PC-3 (cell line): ENCODE measurements around the gene TSR2. TPM values are rescaled to one million over a fixed set of nuclear protein-coding genes. Genes with fewer than 3 reads are reported as not detected.

Experiments used
- ATAC-seq: fragments of 200-7000 bp; cut with Tn5 transposase; 2 replicates; pipeline ENCODE4 v1.9.1; 2020; ENCODE audit warnings: mild to moderate bottlenecking, moderate library complexity
- BruUV-seq: library from RNA; stranded (reverse); fragments of 400-500 nt; replicated peaks from 2 replicates; lab custom pipeline; 2021; lab: Mats Ljungman, UMichigan
- CTCF ChIA-PET: fragments of 300-600 bp; sonication (Branson Sonifier 250); formaldehyde crosslinking; loops from one replicate; lab custom pipeline; 2022; ENCODE audit warnings: antibody characterized with exemption; lab: Charles Lee
- POLR2A ChIA-PET: fragments of 300-600 bp; sonication (Branson Sonifier 250); formaldehyde crosslinking; loops from one replicate; lab custom pipeline; 2022; ENCODE audit warnings: antibody characterized with exemption; ENCODE audit not compliant: unreplicated experiment; lab: Charles Lee
- DNase-seq: peaks from one replicate; pipeline ENCODE4 v3.0.0-alpha.2; 2015
- H2AFZ ChIP-seq: fragments of 300-600 bp; sonication (generic); 2 replicates; pipeline ENCODE4 v1.6.0; 2016; ENCODE audit warnings: antibody characterized with exemption, low read length
- H3F3A ChIP-seq: fragments of 300-600 bp; sonication (generic); one replicate; pipeline ENCODE4 v1.6.0; 2017; ENCODE audit warnings: antibody characterized with exemption, low read length, control low read depth, mild to moderate bottlenecking; ENCODE audit not compliant: unreplicated experiment
- H3K27ac ChIP-seq: fragments of 300-600 bp; sonication (generic); 2 replicates; pipeline ENCODE4 v1.5.1; 2016; ENCODE audit warnings: mild to moderate bottlenecking, low read length
- H3K27me3 ChIP-seq: fragments of 300-600 bp; sonication (generic); 2 replicates; pipeline ENCODE4 v1.6.1; 2016; ENCODE audit warnings: low read length, mixed read lengths
- H3K36me3 ChIP-seq: fragments of 300-600 bp; sonication (generic); 2 replicates; pipeline ENCODE4 v1.6.1; 2016; ENCODE audit warnings: low read depth, mixed run types, low read length, mixed read lengths
- H3K4me1 ChIP-seq: fragments of 300-600 bp; sonication (generic); 2 replicates; pipeline ENCODE4 v1.5.1; 2016; ENCODE audit warnings: low read length; ENCODE audit not compliant: insufficient read depth
- H3K4me2 ChIP-seq: fragments of 300-600 bp; sonication (generic); 2 replicates; pipeline ENCODE4 v1.6.0; 2016; ENCODE audit warnings: low read length
- H3K4me3 ChIP-seq: fragments of 300-600 bp; sonication (generic); 2 replicates; pipeline ENCODE4 v1.5.1; 2016; ENCODE audit warnings: mild to moderate bottlenecking, low read length, mixed read lengths
- H3K79me2 ChIP-seq: fragments of 300-600 bp; sonication (generic); 2 replicates; pipeline ENCODE4 v1.6.1; 2017; ENCODE audit warnings: low read length, mixed read lengths
- H3K9ac ChIP-seq: fragments of 300-600 bp; sonication (generic); 2 replicates; pipeline ENCODE4 v1.6.0; 2016; ENCODE audit warnings: mild to moderate bottlenecking, low read length
- H3K9me2 ChIP-seq: fragments of 300-600 bp; sonication (generic); replicated peaks from 2 replicates; pipeline ENCODE4 v1.6.1; 2016; ENCODE audit warnings: mixed run types, low read length, mixed read lengths
- H3K9me3 ChIP-seq: fragments of 300-600 bp; sonication (generic); 2 replicates; pipeline ENCODE4 v1.6.1; 2016; ENCODE audit warnings: low read length, mixed read lengths
- H4K20me1 ChIP-seq: fragments of 300-600 bp; sonication (generic); 2 replicates; pipeline ENCODE4 v1.6.1; 2016; ENCODE audit warnings: low read length, mixed read lengths
- EZH2 ChIP-seq: fragments of 300-600 bp; sonication (generic); IDR thresholded peaks from one replicate; pipeline ENCODE4 v1.6.1; 2017; ENCODE audit warnings: antibody characterized with exemption, mild to moderate bottlenecking, low read length; ENCODE audit not compliant: unreplicated experiment
- EZH2phosphoT487 ChIP-seq: fragments of 300-600 bp; sonication (generic); IDR thresholded peaks from 2 replicates; pipeline ENCODE4 v1.6.1; 2018; ENCODE audit warnings: mild to moderate bottlenecking, antibody characterized with exemption, low read length, borderline replicate concordance
- intact Hi-C: fragments of 100-400 bp; cut with micrococcal nuclease; formaldehyde crosslinking; loops from 2 replicates; pipeline ENCODE4 v1.9.0; 2023
- total RNA-seq: library from RNA; depleted of rRNA; stranded (reverse); fragments of >200 nt; gene quantifications from 2 replicates; pipeline ENCODE4 v1.2.3, GENCODE V29; 2014
- TF ChIP-seq, protein P1 (sequence below): fragments of 300-600 bp; sonication (generic); conservative IDR thresholded peaks from 2 replicates; pipeline ENCODE4 v1.5.1; 2017; ENCODE audit warnings: antibody characterized with exemption, low read depth, mild to moderate bottlenecking, low read length

The TSR2 gene
- total RNA-seq, 1 experiment from 2014 or later = 38.6 TPM

DNA sequence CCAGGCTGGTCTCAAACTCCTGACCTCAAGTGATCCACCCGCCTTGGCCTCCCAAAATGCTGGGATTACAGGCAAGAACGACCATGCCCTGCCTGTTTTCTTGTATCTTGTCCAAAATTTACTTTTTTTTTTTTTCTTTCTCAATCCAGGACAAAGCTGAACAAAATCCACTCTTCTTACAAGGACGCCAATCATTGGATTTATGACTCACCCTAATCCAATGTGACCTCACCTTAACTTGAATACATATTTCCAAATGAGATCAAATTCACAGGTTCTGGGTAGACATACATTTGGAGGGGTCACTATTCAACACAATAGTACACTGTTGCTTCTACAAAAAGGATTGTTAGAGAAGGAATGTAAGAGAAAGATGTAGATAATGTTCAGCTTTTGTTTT lies 18.0 kb upstream of the TSR2 start:
- ChIA-PET POLR2A (no interaction called here), CTCF (no interaction called here)
- Histone ChIP-seq H3K9ac (no peak overlapping the region), H3K79me2 (no peaks in the 10 kb centered on the region), H3K4me3 (no peak overlapping the region), H3K27ac (no peak overlapping the region), H3F3A (no peaks in the 10 kb centered on the region), H3K4me1 (no peaks in the 10 kb centered on the region), H2AFZ (no peak overlapping the region), H3K4me2 (no peak overlapping the region), H3K27me3 (no peaks in the 10 kb centered on the region), H3K36me3 (no peaks in the 10 kb centered on the region), H3K9me3 (no peaks in the 10 kb centered on the region), H3K9me2 (no peaks in the 10 kb centered on the region), H4K20me1 (no peaks in the 10 kb centered on the region)
- BruUV-seq = no TSS peak
- ATAC-seq (no peak), DNase-seq (no peak)
- intact Hi-C loops = no loop called here
- TF ChIP-seq, protein P1, sequence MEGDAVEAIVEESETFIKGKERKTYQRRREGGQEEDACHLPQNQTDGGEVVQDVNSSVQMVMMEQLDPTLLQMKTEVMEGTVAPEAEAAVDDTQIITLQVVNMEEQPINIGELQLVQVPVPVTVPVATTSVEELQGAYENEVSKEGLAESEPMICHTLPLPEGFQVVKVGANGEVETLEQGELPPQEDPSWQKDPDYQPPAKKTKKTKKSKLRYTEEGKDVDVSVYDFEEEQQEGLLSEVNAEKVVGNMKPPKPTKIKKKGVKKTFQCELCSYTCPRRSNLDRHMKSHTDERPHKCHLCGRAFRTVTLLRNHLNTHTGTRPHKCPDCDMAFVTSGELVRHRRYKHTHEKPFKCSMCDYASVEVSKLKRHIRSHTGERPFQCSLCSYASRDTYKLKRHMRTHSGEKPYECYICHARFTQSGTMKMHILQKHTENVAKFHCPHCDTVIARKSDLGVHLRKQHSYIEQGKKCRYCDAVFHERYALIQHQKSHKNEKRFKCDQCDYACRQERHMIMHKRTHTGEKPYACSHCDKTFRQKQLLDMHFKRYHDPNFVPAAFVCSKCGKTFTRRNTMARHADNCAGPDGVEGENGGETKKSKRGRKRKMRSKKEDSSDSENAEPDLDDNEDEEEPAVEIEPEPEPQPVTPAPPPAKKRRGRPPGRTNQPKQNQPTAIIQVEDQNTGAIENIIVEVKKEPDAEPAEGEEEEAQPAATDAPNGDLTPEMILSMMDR = no peak
- TF ChIP-seq EZH2phosphoT487 (no peak), EZH2 (no peak)

DNA sequence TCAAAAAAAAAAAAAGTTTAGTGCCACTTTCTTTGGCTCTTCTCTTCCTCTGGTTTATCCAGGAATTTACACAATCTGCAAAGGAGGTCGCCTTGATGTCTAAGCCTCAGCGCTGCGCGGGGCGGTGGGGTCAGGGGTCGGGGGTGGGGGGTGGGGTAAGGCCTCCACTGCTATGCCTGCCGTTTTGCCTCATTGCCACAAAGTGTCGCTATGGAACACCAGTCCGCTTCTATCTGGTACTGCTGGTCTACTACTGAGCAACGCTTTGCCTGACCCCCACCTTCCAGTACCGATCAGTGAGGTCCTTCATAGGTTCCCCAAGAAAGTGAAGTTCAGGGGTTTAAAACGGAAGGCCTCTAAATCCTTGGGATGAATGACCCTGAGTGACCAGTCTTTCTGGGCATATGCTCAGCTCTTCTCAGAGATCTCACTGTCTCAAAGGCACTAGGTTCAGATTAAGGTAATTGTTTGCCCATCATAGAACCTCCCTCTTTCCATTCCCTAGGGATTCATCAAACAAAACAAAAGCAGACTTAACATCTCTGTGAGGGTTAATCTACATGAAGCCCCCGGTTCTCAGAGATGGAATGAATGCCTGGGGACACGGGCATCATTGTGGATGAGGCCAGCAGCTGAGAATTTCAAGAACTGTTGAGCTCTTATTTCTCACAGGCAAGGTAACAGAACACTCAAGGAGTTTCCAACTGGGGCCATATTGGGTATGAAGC lies 16.9 kb upstream of the TSR2 start:
- no peaks in the 10 kb centered on the region for H3K9me3 ChIP-seq
- H3K4me3 ChIP-seq = no peak overlapping the region
- no peak overlapping the region for H3K4me2 ChIP-seq
- TF ChIP-seq EZH2phosphoT487 = no peak
- TF ChIP-seq, protein P1 = no peak
- no peak for TF ChIP-seq EZH2
- CTCF ChIA-PET = no interaction called here
- ATAC-seq (no peak), DNase-seq (no peak)
- H3K9me2 ChIP-seq = no peaks in the 10 kb centered on the region
- no TSS peak for BruUV-seq
- POLR2A ChIA-PET = no interaction called here
- intact Hi-C loops = no loop called here
- no peaks in the 10 kb centered on the region for H4K20me1 ChIP-seq
- no peaks in the 10 kb centered on the region for H3K27me3 ChIP-seq
- no peak overlapping the region for H3K27ac ChIP-seq
- no peaks in the 10 kb centered on the region for H3K4me1 ChIP-seq
- no peak overlapping the region for H3K9ac ChIP-seq
- H3F3A ChIP-seq = no peaks in the 10 kb centered on the region
- H2AFZ ChIP-seq = no peak overlapping the region
- H3K79me2 ChIP-seq = no peaks in the 10 kb centered on the region
- H3K36me3 ChIP-seq = no peaks in the 10 kb centered on the region

DNA sequence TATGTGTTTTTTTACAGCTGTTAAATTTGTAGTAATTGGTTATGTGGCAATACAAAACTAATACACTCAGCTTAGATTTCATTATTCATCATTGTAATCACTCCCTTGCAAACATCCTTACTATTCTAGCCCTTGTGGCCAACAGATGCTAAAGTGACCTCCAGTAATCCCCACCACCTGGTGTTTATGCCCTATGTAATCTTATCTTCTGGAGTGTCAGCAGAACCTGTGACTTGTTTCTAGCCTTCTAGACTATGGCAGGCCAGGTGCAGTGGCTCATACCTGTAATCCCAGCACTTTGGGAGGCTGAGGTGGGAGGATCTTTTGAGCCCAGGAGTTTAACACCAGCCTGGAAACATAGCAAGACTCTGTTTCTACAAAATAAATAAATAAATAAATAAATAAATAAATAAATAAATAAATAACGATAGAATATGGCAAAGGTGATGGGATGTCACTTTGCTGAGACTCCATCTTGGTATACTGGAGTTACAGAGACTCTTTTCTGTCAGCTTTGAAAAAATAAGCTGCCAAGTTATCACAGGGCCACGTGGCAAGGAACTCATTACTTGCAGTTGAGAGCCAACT lies 12.3 kb upstream of the TSR2 start:
- ATAC-seq (no peak), DNase-seq (no peak)
- no peaks in the 10 kb centered on the region for H3K9me2 ChIP-seq
- H4K20me1 ChIP-seq = no peaks in the 10 kb centered on the region
- H3K27ac ChIP-seq = no peak overlapping the region
- no peaks in the 10 kb centered on the region for H3K79me2 ChIP-seq
- H2AFZ ChIP-seq = no peak overlapping the region
- H3K9me3 ChIP-seq = no peaks in the 10 kb centered on the region
- ChIA-PET POLR2A (no interaction called here), CTCF (no interaction called here)
- TF ChIP-seq EZH2phosphoT487 (no peak), EZH2 (no peak)
- TF ChIP-seq, protein P1 = no peak
- no peak overlapping the region for H3K4me2 ChIP-seq
- no peaks in the 10 kb centered on the region for H3K4me1 ChIP-seq
- H3K4me3 ChIP-seq = no peak overlapping the region
- intact Hi-C loops = no loop called here
- H3K36me3 ChIP-seq = no peaks in the 10 kb centered on the region
- no peaks in the 10 kb centered on the region for H3F3A ChIP-seq
- H3K27me3 ChIP-seq = no peaks in the 10 kb centered on the region
- H3K9ac ChIP-seq = no peak overlapping the region
- no TSS peak for BruUV-seq
